HEK293T (cell line): ENCODE data around the gene XPNPEP2.

Experiments used
- ARNT ChIP-seq: fragments of 450-650 bp; IDR thresholded peaks from 2 replicates; pipeline ENCODE4 v1.6.1; 2017; ENCODE audit warnings: mild to moderate bottlenecking
- BHLHE40 ChIP-seq: fragments of 450-650 bp; IDR thresholded peaks from 2 replicates; pipeline ENCODE4 v1.6.1; 2016; ENCODE audit warnings: mild to moderate bottlenecking, moderate library complexity, borderline replicate concordance
- ELF4 ChIP-seq: fragments of 450-650 bp; IDR thresholded peaks from 2 replicates; pipeline ENCODE4 v1.6.1; 2017; ENCODE audit warnings: antibody characterized with exemption
- FOXA1 ChIP-seq: fragments of 450-650 bp; IDR thresholded peaks from 2 replicates; pipeline ENCODE4 v1.6.1; 2016; ENCODE audit warnings: mild to moderate bottlenecking
- FOXK2 ChIP-seq: fragments of 450-650 bp; IDR thresholded peaks from 2 replicates; pipeline ENCODE4 v1.6.1; 2016; ENCODE audit warnings: mild to moderate bottlenecking
- FOXM1 ChIP-seq: fragments of 450-650 bp; IDR thresholded peaks from 2 replicates; pipeline ENCODE4 v1.6.1; 2017; ENCODE audit warnings: mild to moderate bottlenecking, borderline replicate concordance
- HDGF ChIP-seq: fragments of 450-650 bp; IDR thresholded peaks from 2 replicates; pipeline ENCODE4 v1.6.1; 2017; ENCODE audit warnings: antibody characterized with exemption, borderline replicate concordance
- PKNOX1 ChIP-seq: fragments of 450-650 bp; IDR thresholded peaks from 2 replicates; pipeline ENCODE4 v1.6.1; 2016
- SP1 ChIP-seq: fragments of 450-650 bp; IDR thresholded peaks from 2 replicates; pipeline ENCODE4 v1.6.1; 2017
- SUZ12 ChIP-seq: fragments of 450-650 bp; IDR thresholded peaks from 2 replicates; pipeline ENCODE4 v1.6.1; 2016; ENCODE audit warnings: mild to moderate bottlenecking
- TARDBP ChIP-seq: fragments of 450-650 bp; IDR thresholded peaks from 2 replicates; pipeline ENCODE4 v1.6.1; 2016
- ZNF384 ChIP-seq: fragments of 450-650 bp; IDR thresholded peaks from 2 replicates; pipeline ENCODE4 v1.6.1; 2016

GRCh38 chrX:129721870-129722269 is 16.9 kb upstream of the XPNPEP2 start:
- TF ChIP-seq BHLHE40: no peak
- no peak for TF ChIP-seq SUZ12
- TF ChIP-seq FOXA1: no peak
- TF ChIP-seq FOXK2: no peak
- TF ChIP-seq ZNF384: no peak
- TF ChIP-seq FOXM1: no peak
- no peak for TF ChIP-seq ARNT
- no peak for TF ChIP-seq SP1
- TF ChIP-seq PKNOX1: no peak
- no peak for TF ChIP-seq HDGF
- TF ChIP-seq ELF4: no peak
- no peak for TF ChIP-seq TARDBP
